H9 (cell line): Measurements from ENCODE around the gene TENM3. TPM values are rescaled to one million over a fixed set of nuclear protein-coding genes. Genes with fewer than 3 reads are reported as not detected.

Experiments
- DNase-seq: peaks from one replicate; pipeline ENCODE4 v3.0.0-alpha.2; 2017
- H2AFZ ChIP-seq: one replicate; pipeline ENCODE4 v1.6.1; 2013; ENCODE audit warnings: mild to moderate bottlenecking, low read length, control low read depth, moderate library complexity
- H2AK5ac ChIP-seq: 2 replicates; pipeline ENCODE4 v1.6.1; 2013; ENCODE audit warnings: low read length, control low read depth, mixed read lengths; ENCODE audit not compliant: insufficient read length
- H2BK120ac ChIP-seq: one replicate; pipeline ENCODE4 v1.6.1; 2013; ENCODE audit warnings: low read depth, mild to moderate bottlenecking, low read length, control low read depth, inconsistent platforms; ENCODE audit not compliant: poor library complexity, severe bottlenecking
- H2BK12ac ChIP-seq: 2 replicates; pipeline ENCODE4 v1.6.1; 2013; ENCODE audit warnings: low read length, control low read depth, mixed read lengths, low read depth; ENCODE audit not compliant: insufficient read length
- H2BK15ac ChIP-seq: 2 replicates; pipeline ENCODE4 v1.6.1; 2013; ENCODE audit warnings: low read depth, low read length, control low read depth
- H2BK20ac ChIP-seq: one replicate; pipeline ENCODE4 v1.6.1; 2013; ENCODE audit warnings: low read depth, mild to moderate bottlenecking, low read length, control low read depth, inconsistent platforms; ENCODE audit not compliant: poor library complexity, severe bottlenecking
- H2BK5ac ChIP-seq: 2 replicates; pipeline ENCODE4 v1.6.1; 2013; ENCODE audit warnings: low read length, control low read depth, mixed read lengths; ENCODE audit not compliant: insufficient read length
- H3K14ac ChIP-seq: 2 replicates; pipeline ENCODE4 v1.6.1; 2013; ENCODE audit warnings: low read length, control low read depth; ENCODE audit not compliant: insufficient read depth
- H3K18ac ChIP-seq: 2 replicates; pipeline ENCODE4 v1.6.1; 2013; ENCODE audit warnings: low read depth, mild to moderate bottlenecking, mixed read lengths, low read length, control low read depth; ENCODE audit not compliant: insufficient read length
- H3K23ac ChIP-seq: 2 replicates; pipeline ENCODE4 v1.6.1; 2013; ENCODE audit warnings: low read length, control low read depth, mixed read lengths, low read depth; ENCODE audit not compliant: insufficient read length
- H3K23me2 ChIP-seq: 2 replicates; pipeline ENCODE4 v1.6.1; 2013; ENCODE audit warnings: low read depth, mild to moderate bottlenecking, mixed read lengths, low read length, control low read depth; ENCODE audit not compliant: insufficient read length, poor library complexity, severe bottlenecking
- H3K27ac ChIP-seq: 2 replicates; pipeline ENCODE4 v1.5.1; 2013; ENCODE audit warnings: low read length, control low read depth, mixed read lengths, low read depth; ENCODE audit not compliant: insufficient read length
- H3K27me3 ChIP-seq: 2 replicates; pipeline ENCODE4 v1.6.1; 2013; ENCODE audit warnings: low read length, control low read depth, inconsistent platforms; ENCODE audit not compliant: insufficient read depth
- H3K4ac ChIP-seq: 2 replicates; pipeline ENCODE4 v1.6.1; 2013; ENCODE audit warnings: low read depth, mild to moderate bottlenecking, control low read depth, inconsistent platforms, low read length, moderate library complexity
- H3K4me1 ChIP-seq: 2 replicates; pipeline ENCODE4 v1.6.1; 2013; ENCODE audit warnings: low read length, control low read depth, inconsistent platforms; ENCODE audit not compliant: insufficient read depth
- H3K4me2 ChIP-seq: 2 replicates; pipeline ENCODE4 v1.6.1; 2013; ENCODE audit warnings: low read length, control low read depth, mixed read lengths; ENCODE audit not compliant: insufficient read length, insufficient read depth
- H3K56ac ChIP-seq: 2 replicates; pipeline ENCODE4 v1.6.1; 2013; ENCODE audit warnings: low read depth, mild to moderate bottlenecking, mixed read lengths, low read length, control low read depth; ENCODE audit not compliant: insufficient read length
- H3K79me1 ChIP-seq: 2 replicates; pipeline ENCODE4 v1.6.1; 2013; ENCODE audit warnings: low read depth, mild to moderate bottlenecking, moderate library complexity, low read length, control low read depth, inconsistent platforms; ENCODE audit not compliant: insufficient read depth, poor library complexity, severe bottlenecking
- H3K79me2 ChIP-seq: 2 replicates; pipeline ENCODE4 v1.6.1; 2013; ENCODE audit warnings: low read length, control low read depth, inconsistent platforms; ENCODE audit not compliant: insufficient read depth
- H3K9ac ChIP-seq: 2 replicates; pipeline ENCODE4 v1.6.1; 2013; ENCODE audit warnings: low read length, control low read depth, mixed read lengths; ENCODE audit not compliant: insufficient read length; ENCODE audit errors: extremely low read depth
- H3K9me3 ChIP-seq: one replicate; pipeline ENCODE4 v1.6.1; 2013; ENCODE audit warnings: low read depth, low read length, inconsistent platforms; ENCODE audit not compliant: control insufficient read depth
- H3T11ph ChIP-seq: one replicate; pipeline ENCODE4 v1.6.1; 2013; ENCODE audit warnings: mild to moderate bottlenecking, low read length, control low read depth, inconsistent platforms
- H4K20me1 ChIP-seq: one replicate; pipeline ENCODE4 v1.6.1; 2013; ENCODE audit not compliant: control insufficient read depth, insufficient read length, insufficient read depth
- H4K5ac ChIP-seq: 2 replicates; pipeline ENCODE4 v1.6.1; 2013; ENCODE audit warnings: low read depth, mild to moderate bottlenecking, mixed read lengths, low read length, control low read depth; ENCODE audit not compliant: insufficient read length
- H4K8ac ChIP-seq: replicated peaks from 2 replicates; pipeline ENCODE4 v1.6.1; 2013; ENCODE audit warnings: low read length, control low read depth, mixed read lengths, low read depth; ENCODE audit not compliant: insufficient read length
- H4K91ac ChIP-seq: 2 replicates; pipeline ENCODE4 v1.6.1; 2013; ENCODE audit warnings: low read depth, mild to moderate bottlenecking, moderate library complexity, mixed read lengths, low read length, control low read depth; ENCODE audit not compliant: insufficient read length
- H3K27ac Mint-ChIP-seq, 3 experiments: 2 replicates in 2 of 3; 3 replicates in 1 of 3; pipeline ENCODE4 v1.8.0; 2020 to 2021; ENCODE audit warnings: mixed read lengths in 3 of 3, mild to moderate bottlenecking in 1 of 3, moderate library complexity in 1 of 3
- H3K27me3 Mint-ChIP-seq: 2 replicates; pipeline ENCODE4 v1.8.0; 2021; ENCODE audit warnings: low read depth, mild to moderate bottlenecking, moderate library complexity, mixed read lengths
- H3K36me3 Mint-ChIP-seq, 3 experiments: 2 replicates in 2 of 3; 3 replicates in 1 of 3; pipeline ENCODE4 v1.8.0; 2020 to 2021; ENCODE audit warnings: low read depth in 3 of 3, mixed read lengths in 3 of 3; ENCODE audit not compliant: insufficient read depth in 1 of 3
- H3K4me1 Mint-ChIP-seq, 2 experiments: 2 replicates each; pipeline ENCODE4 v1.8.0; 2020; ENCODE audit warnings: mixed read lengths in 2 of 2
- H3K4me3 Mint-ChIP-seq, 2 experiments: 2 replicates in 1 of 2; 3 replicates in 1 of 2; pipeline ENCODE4 v1.8.0; 2020 to 2021; ENCODE audit warnings: mild to moderate bottlenecking in 2 of 2, mixed read lengths in 2 of 2, moderate library complexity in 1 of 2
- H3K9me3 Mint-ChIP-seq, 2 experiments: 2 replicates in 1 of 2; 3 replicates in 1 of 2; pipeline ENCODE4 v1.8.0; 2020; ENCODE audit warnings: mild to moderate bottlenecking in 2 of 2, mixed read lengths in 2 of 2, moderate library complexity in 1 of 2
- CTCF ChIP-seq: fragments of 200-600 bp; sonication (generic); conservative IDR thresholded peaks from 3 replicates; pipeline ENCODE4 v1.8.0; 2021; ENCODE audit warnings: antibody characterized with exemption, mild to moderate bottlenecking
- WGBS: extraction: QIAGEN DNeasy Blood & Tissue Kit; methylation state at CpG from one replicate; pipeline ENCODE4 v1.1.7; 2013; ENCODE audit warnings: missing lambda C conversion rate, low lambda C conversion rate, mixed read lengths; ENCODE audit not compliant: insufficient read length; ENCODE audit errors: extremely low coverage; 5-methylcytosine and 5-hydroxymethylcytosine counted together
- total RNA-seq: library from RNA; stranded (reverse); gene quantifications from 2 replicates; pipeline ENCODE4 v1.2.1, GENCODE V29; 2021

TENM3 gene
- total RNA-seq, 1 experiment from 2014 or later = 49.6 TPM

- Histone ChIP-seq H3K23me2 (no peaks in the 10 kb centered on the region), H2BK15ac (no peak overlapping the region), H2BK5ac (no peak overlapping the region), H3K79me1 (no peaks in the 10 kb centered on the region), H3K9me3 (no peaks in the 10 kb centered on the region), H3K4ac (no peak overlapping the region), H2AK5ac (no peak overlapping the region), H2BK120ac (no peak overlapping the region), H2BK20ac (no peak overlapping the region), H3K4me2 (no peak overlapping the region), H3K18ac (no peak overlapping the region), H2AFZ (no peak overlapping the region), H3K79me2 (no peaks in the 10 kb centered on the region; the same call in 1 of the 2 replicates), H2BK12ac (no peak overlapping the region), H3K9ac (no peak overlapping the region), H4K91ac (no peak overlapping the region), H4K8ac (no peak overlapping the region), H3K56ac (no peak overlapping the region), H4K20me1 (no peaks in the 10 kb centered on the region), H3K27me3 (no peaks in the 10 kb centered on the region), H4K5ac (no peak overlapping the region), H3K4me1 (no peaks in the 10 kb centered on the region; the same call in 1 of the 2 replicates), H3K14ac (no peak overlapping the region), H3K27ac (no peak overlapping the region), H3K23ac (no peak overlapping the region), H3T11ph (no peak overlapping the region)
- Mint-ChIP-seq H3K4me3 (no peak overlapping the region), H3K9me3 (peaks cover 7 to 11% of the 10 kb centered on the region in 2 experiments; a peak in 4 of 5 replicates), H3K27me3 (no peaks in the 10 kb centered on the region), H3K27ac (peak overlapping the region in 2 of 3 experiments; percentile 7 to 68; a peak in 4 of 7 replicates), H3K4me1 (peaks cover 52 to 62% of the 10 kb centered on the region in 2 experiments), H3K36me3 (peaks cover 16 to 34% (median 31%) of the 10 kb centered on the region in 3 experiments)
- DNase-seq = no peak
- TF ChIP-seq CTCF = no peak
- no CpG with 5 or more reads among the region's 3 CpGs for WGBS
Observed at GRCh38 chr4:182268966-182269365, 25.8 kb downstream of the TENM3 start.
